Ramos (cell line): ENCODE results near the gene FBF1.

ENCODE experiments used
- in situ Hi-C: fragments of 300-500 bp; cut with MboI; formaldehyde crosslinking; loops from one replicate; pipeline ENCODE4 v1.14.3; 2022; ENCODE audit warnings: low sequenced_read_pairs; ENCODE audit not compliant: unreplicated experiment

The FBF1 gene

DNA sequence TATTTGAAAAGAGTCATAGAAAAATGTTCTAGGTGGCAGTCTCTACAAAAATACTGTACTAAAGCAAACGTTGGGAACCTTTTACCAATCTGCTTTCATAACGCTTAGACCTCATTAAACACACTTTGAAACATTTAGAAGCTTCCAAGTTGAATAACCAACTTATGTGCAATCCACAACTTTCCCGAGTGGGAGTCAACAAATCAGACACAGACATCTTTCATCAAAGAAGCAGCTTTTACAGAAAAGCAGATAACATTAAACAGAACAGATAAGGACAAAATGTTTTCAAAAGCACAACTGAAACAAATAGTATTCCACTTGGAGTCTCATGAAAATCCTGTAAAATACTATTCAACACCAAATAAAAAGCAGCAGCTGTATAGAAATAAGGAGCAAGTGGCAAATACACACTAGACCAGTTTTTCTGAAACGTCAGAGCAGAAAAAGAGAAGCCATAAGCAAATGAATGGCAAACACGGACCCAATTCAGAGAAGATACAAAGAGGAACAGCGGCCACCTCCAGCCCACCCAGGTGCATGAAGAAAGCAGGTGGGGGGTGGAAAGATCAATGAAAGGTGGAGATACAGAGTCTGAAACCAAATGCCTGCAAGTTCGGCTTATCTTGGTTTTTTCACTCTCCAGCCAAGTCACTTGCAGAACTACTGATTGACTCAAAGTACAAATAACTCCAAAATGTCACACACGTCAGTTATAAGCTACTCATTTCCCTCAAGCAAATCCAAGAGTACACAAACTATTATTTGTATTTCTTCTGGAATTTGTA is 18.4 kb upstream of the FBF1 start:
- in situ Hi-C loops, result no loop called here

DNA sequence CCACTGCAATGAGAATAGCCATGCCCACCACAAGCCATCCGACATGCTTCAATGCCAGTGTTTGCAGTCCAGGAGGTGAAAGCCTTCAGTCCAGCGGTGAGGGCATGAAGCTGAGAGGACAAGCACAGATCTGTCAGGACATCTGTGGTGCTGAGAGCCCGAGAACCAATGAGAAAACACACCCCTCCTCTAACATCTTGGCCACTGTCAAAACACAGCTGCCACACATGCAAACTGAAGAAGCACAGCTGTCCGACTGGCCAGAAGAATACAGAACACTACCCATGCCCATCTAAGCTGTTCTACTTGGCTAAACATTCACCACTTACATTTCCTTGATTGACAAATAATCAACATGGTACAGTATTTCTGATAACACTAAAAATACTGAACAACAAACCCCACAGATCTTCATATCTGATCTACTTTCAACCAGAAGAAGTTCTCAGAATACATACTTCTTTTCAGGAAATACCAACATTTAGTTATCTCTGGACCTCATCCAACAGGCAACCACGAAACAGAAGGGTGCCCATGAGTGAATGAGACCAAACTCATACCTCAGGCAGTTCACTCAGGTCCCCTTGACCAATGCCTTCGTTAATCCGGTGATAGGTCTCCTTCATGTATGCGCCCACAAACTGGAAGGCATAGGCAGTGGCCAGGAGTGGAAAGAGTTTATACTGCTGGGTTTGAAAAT is 10.2 kb upstream of the FBF1 start:
- in situ Hi-C loops, result no loop called here

DNA sequence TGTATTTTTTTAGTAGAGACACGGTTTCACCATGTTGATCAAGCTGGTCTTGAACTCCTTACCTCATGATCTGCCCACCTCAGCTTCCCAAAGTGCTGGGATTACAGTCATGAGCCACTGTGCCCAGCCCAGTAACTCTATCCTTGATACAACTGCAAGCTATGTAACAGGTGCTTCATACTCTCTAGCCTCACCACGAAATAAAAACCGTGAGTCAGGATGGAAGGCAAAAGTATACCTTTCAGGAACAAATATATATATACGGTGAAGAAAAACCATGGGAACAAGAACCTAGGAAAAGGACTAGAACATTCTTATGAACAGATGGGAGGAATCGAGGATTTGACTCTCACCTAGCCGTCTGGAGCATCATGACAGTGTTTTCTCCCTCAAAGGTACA is 9.6 kb upstream of the FBF1 start:
- in situ Hi-C loops, result no loop called here

DNA sequence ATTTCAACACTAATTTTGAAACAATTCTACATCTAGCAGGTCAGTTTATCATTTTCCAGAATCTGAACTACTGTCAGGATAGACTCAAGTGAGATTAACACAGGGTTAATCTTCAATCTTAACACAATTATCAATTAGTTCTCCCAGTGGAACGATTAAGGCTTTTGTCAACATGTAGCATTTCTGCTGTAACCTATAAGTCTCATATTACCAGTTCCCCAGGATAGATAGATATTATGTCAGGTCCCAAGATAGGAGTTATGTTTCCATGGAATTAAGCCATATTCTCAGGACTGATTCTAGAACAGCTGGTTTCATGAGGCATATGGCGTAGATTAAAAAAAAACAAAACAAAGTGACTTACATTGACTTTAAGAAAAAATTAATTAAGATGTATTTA is 4.4 kb upstream of the FBF1 start:
- in situ Hi-C loops, result no loop called here

DNA sequence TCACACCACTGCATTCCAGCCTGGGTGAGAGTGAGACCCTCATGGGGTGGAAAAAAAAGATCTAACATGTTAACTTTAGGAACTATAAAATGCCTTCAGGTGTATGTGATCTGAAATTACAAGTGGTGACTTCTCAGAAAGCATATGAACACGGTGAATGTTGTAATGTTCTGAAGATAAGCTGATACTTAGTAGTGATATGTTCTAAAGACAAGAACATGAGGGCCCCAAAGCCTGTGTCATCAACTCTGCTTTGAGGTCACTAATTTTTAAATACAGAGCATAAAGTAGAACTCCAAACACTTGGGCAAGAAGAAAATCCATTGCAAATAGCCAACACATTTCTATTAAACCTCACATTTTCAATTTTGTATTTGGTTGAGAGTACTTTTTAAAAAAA is 2.6 kb upstream of the FBF1 start:
- in situ Hi-C loops, result no loop called here

DNA sequence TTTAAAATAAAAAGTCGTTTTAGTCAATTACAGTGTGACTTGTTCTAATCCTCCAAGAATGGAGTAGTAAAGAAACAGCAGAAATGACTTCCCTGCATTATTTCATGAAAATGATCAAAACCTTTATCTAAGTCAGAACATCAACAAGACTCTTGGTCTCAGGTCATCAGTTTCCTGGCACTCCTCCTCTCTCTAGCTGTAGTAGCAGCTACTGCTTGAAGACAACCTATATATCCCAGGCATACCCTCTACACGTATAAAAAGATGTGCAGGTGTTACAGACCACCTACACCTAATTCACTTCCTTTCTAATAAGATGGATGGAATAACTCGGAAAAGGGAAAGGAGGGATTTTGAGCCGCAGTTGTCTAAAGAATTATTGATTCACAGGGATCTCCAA is 1.6 kb upstream of the FBF1 start:
- in situ Hi-C loops, result no loop called here

DNA sequence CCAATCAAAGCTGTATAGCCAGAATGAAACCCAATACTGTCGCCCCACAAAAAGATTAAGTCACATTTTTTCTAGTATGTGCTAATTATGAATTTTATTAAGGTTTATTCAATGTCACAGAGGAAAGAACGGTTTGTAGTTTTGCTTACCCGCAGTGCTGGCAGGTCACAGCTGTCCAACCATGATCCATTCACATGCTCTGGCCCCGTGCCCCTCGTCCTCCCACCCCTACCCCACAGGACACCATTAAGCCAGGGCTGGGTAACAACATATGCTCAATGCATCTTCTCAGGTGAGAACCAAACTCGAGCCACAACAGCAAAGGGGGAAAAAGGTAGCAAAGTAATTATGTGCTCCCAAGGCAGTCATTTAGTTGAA is 589 bp upstream of the FBF1 start:
- in situ Hi-C loops, result no loop called here

DNA sequence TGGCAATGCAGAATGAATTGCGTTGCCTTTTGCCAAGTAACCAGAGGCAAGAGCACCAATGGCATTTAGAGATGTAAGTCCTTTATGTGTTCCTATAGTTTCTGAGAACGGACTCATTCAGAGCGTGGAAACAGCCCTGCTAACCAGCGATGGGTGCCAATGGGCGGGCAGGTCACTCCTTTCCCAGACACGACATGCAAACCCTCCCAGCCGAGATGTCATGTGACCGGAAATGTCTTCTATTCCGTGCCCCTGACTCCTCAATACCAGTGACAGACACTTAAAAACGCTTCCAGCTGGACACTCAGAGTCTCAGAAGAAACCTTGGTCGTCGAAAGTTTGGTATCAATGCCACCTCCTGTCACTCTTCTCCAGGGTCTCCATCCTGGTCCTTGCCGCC is 3.2 kb downstream of the FBF1 start:
- in situ Hi-C loops, result no loop called here

DNA sequence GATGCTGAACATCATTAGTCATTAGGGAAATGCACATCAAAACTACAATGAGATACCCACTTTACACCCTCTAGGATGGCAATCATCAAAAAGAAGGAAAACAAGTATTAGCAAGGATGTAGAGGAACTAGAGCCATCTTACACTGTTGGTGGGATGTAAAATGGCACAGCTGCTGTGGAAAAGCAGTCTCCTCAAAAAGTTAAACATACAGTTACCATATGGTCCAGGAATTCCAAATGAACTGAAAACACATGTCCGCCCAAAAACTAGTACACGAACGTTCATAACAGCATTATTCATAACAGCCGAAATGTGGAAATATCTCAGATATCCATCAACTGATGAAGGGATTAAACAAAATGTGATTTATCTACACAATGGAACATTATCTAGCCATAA is 7.0 kb downstream of the FBF1 start:
- in situ Hi-C loops, result no loop called here

DNA sequence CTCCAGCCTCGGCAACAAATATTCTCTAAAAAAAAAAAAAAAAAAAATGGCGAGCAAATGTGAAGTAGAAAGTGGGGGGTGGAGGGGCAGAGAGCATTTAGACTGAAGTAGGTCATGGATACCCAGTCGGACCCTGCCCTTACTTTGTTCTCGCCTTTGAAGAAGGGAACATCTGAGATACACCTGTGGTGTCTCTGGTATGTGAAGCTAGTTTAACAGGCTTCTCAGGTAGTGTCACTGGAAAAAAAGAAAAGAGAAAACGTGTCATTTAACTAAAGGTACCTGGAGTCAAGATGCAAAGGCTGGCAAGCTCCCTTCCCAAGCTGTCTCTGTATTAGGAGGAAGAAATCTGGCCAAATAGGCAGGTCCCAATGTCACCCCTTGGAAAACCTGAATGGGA is 8.0 kb downstream of the FBF1 start:
- in situ Hi-C loops, result no loop called here

DNA sequence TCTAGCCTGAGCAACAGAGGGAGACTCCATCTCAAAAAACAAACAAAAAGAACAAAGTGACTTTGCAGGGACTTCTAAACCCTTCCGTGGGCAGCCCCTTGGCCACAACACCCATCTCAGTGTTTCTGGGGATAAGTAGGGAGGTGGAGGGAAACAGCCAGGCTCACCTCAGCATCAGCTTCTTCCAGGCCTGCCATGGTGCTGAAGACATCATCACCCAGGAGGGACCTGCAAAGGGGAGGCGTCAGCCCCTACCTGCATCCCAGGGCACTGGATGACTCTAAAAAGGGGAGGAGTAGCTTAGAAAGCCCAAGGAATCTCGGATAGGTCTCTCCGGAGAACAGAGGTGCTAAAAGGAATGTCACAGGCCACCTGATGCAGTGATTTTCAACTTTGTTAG is 9.8 kb downstream of the FBF1 start:
- in situ Hi-C loops, result no loop called here

DNA sequence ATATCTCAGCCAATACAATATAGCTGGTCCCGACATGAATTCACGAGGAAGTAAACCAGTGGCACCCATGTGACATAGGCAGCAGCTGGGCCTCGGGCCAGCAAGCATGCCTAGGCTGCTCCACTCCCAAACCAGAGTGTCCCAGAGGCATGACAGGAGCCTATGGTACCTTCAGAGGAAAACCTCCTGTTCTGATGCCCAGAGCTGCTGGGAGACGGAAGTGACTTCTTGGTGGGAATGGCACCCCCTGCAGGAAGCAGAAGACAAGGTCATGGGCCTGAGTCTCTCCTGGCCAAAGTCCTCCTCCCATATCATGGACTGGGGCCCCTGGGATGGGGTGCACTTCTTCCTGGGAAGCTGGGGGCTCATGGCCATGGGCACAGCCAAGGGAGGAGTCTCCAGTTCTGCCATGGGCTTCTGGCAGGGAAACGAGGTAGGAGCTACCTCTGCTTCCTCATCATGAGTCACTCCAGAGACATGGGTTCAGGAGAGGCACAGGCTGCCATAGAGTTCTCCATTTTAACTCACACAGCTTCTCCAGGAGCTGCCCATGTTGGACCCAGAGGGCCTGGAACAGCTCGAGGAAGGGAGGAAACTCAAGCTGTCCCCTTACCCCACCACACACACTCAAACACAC is 13.4 kb downstream of the FBF1 start:
- in situ Hi-C loops, result no loop called here

DNA sequence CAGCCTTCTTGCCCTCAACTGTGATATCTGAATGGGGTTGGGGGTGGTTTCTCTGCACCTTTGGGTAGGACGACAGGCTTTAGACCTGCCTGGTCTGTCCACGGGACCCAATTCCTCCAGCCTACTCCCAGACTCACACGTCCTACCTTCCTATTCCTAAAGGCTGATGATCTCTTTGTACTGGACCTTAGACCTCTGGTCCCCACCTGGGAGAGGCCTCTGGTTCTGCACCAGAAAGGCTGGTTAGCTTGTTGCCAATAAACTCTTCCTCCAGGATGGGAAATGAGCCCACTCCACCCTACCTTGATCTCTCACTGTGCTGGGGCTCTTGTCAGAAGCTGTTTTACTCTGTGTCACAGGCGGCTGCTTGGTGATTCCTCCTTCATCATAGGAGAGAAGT is 14.4 kb downstream of the FBF1 start:
- in situ Hi-C loops, result no loop called here

DNA sequence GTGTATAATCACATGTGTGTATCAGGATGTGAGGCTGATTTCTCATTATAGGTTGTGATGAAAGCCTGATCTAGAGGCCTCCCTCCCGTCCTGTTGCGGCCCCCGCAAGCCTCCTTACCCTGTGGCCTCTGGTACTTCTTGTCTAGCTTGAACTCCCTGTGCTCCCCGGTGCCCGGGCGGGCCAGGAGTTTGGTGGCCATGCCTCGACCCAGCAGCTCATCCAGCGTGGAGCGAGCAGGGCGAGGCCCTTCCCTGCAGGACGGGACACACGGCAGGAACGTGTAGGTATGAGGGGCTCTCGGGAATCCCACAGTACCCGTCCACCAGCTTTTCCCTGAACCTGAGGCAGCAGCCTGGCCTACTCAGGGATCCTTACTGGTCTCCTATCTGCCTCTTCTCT is 14.9 kb downstream of the FBF1 start:
- in situ Hi-C loops, result no loop called here

DNA sequence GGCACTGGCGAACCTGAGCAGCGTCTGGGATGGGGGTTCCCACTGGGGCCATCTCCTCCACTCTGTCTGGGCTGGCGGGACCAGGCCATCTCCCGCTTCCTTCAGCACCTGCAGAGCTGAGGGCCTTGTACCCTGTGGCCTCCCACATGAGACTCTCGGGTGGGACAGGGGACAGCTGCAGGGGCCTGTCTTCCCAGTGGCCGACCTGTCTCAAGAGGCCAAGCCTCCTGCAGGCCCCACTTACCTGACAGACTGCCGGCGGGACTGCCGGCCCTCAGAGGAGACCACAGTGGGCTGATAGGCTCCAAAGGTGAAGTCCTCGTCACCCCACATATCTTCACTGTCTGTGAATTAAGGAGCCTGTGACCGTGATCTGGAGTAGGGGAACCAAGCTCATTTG is 15.7 kb downstream of the FBF1 start:
- in situ Hi-C loops, result no loop called here

DNA sequence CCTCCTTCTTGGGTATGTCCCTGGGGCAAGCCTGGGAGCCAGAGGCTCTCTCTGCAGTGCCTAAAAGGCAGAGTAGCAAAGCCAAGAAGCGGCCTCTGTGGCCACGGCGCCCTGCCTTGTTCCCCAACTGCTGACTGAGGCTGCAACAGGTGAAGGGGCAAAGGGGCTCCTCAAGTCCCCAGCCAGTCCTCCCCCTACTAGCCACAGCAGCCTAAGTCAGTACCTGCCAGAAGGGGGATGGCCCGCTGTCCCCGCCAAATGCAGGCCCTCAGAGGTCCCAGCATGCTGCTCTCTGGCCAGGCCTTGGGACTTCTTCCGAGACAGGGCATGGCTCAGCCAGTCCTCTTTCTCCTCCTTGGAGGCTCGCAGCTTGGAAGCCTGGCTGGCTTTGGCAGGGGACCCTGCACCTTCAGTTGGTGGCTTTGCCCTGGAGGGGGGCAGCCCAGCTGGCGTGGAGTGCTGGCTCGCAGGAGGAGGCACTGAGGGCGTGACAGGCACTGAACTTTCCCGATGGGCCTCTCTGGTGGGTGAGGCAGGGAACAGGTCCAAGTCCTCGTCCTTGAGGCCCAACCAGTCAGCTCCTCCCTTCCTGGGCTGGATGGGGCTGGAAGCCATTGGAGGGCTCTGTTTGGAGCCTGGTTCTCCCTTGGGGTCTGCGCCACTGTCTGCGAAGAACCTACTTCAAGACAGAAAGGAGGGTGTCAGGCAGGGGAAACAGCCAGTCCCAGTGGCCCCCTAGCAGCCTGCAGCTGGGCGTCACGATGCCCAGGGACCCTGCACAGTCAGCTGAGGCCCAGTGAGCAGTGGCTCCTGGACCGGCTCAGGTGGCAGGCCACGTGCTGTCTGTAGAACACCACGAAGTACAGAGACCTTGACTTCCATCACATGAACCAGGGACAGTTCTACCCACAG is 17.6 kb downstream of the FBF1 start:
- in situ Hi-C loops, result no loop called here

DNA sequence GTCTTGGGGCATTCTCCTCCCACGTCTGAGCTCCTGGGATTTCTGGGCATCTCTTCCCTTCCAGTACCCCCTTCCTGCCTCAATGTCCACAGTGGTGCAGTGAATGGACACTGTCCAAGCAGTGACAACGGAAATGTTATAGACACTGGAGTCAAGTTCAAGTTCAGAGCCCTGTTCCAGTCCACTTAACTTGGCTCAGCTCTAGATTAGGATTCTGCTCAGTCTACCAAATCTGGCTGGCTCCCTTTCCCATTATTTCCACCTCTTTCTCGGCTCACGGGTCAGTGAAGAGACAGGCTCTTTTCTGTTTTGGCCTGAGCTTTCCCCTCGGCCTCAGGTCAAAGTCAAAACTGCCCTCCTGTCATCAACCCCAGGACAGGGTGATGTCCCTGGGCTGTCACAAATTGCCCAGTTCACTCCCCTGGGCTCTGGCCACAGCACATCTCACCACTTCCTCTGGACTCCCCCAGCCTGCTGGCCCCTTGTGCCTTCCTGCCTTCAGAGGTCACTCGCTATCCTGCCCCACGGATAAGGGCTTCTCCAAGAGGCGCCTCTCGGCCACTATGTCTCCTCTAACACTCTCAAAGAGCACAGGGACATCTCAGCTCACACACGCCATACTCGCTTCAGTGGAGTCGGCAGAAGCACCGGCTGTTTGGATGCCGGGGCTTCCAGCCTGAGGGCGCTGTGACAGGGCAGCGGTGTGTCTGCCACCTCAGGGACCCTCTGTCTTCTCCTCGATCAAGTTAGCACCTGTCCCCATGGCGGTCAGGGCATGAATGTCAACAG is 18.5 kb downstream of the FBF1 start:
- in situ Hi-C loops, result no loop called here

DNA sequence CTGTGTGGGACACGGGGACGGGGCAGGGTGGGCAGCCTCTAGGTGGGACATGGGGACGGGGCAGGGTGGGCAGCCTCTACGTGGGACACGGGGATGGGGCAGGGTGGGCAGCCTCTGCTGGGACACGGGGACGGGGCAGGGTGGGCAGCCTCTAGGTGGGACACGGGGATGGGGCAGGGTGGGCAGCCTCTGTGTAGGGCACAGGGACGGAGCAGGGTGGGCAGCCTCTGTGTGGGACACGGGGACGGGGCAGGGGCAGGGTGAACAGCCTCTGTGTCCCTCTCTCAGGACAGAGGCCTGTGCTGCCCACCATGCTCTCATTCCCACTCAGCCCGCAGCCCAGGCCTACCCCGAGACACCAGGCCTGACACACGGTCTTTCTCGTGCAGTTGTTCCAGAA is 19.2 kb downstream of the FBF1 start:
- in situ Hi-C loops, result no loop called here

DNA sequence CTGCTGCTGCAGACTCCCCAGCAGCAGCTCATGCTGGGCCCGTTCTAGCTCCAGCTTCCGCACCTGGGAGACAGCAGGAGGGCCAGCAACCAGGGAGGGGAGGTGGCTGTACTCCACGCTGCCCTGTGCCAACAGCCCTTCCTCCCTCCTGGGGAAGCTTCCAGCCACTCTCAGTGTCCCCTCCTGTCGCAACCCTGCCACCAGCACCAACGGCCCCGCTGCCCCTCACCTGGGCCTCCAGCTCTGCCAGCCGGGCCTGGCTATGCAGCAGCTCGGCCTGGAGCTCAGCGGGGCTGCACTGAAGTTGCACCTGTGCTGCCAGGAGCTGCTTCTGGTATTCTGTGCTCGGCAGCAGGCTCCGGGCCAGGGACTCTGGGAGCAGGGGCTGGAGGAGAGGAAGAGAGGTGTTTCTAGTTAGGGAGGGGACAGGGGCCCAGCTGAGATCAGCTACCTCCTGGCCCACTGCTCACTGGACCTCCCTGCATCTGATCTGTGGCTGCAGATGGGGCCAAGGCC is 20.7 kb downstream of the FBF1 start:
- in situ Hi-C loops, result no loop called here

DNA sequence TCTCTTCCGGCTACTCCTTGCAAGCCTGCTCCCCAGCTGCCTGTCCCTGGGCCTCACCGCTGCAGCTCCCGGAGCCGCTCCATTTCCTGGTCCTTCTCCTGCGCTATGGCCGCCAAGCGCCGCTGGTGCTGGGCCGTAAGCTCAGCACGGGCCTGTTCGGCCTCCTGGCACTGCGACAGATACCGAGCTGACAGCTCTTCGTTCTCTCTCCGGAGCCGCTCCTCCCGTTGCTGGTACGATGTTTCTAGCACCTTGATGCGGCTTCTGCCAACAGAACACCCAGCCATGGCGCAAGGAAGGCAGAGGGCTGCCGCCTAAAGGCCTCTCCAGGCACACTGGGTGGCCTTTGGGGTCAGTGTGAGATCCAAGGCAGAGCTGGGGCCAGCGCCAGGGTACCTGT is 21.2 kb downstream of the FBF1 start:
- in situ Hi-C loops, result no loop called here
